Breast epithelium (tissue), 4 donors: ENCODE measurements around the gene PRLH. TPM values are rescaled to one million over a fixed set of nuclear protein-coding genes. Genes with fewer than 3 reads are reported as not detected.

Experiments used
- DNase-seq, 2 donors: peaks; one replicate each; pipeline ENCODE4 v3.0.0-alpha.2; 2019; ENCODE audit warnings: low spot score in 2 of 2
- H3K27ac ChIP-seq, 2 donors: fragments of 200-600 bp; sonication (generic) in 1 of 2; one replicate each; pipeline ENCODE4 v1.5.1; 2016 to 2019; ENCODE audit warnings: mild to moderate bottlenecking in 1 of 2
- H3K27me3 ChIP-seq, 2 donors: fragments of 200-600 bp; sonication (generic) in 1 of 2; one replicate each; pipeline versions ENCODE4 v1.5.1 to v1.6.0; 2017 to 2019; ENCODE audit warnings: control low read depth in 1 of 2, mild to moderate bottlenecking in 1 of 2
- H3K36me3 ChIP-seq: fragments of 200-600 bp; one replicate; pipeline ENCODE4 v1.5.1; 2019
- H3K4me1 ChIP-seq, 2 donors: fragments of 200-600 bp; sonication (generic); one replicate each; pipeline ENCODE4 v1.5.1; 2016 to 2019; ENCODE audit warnings: control low read depth in 1 of 2
- H3K4me3 ChIP-seq, 3 donors: fragments of 200-600 bp; sonication (generic); 1 replicate in 2 of 3; 2 replicates in 1 of 3; pipeline ENCODE4 v1.5.1; 2016 to 2019; ENCODE audit warnings: mild to moderate bottlenecking in 3 of 3, moderate library complexity in 2 of 3
- H3K9me3 ChIP-seq, 2 donors: fragments of 200-600 bp; sonication (generic) in 1 of 2; one replicate each; pipeline ENCODE4 v1.5.1; 2016 to 2019; ENCODE audit warnings: control low read depth in 1 of 2
- CTCF ChIP-seq, 3 donors: fragments of 450-650 bp; IDR thresholded peaks; one replicate each; pipeline ENCODE4 v1.5.1; 2016 to 2017; ENCODE audit warnings: antibody characterized with exemption in 3 of 3, mild to moderate bottlenecking in 3 of 3, moderate library complexity in 3 of 3
- POLR2A ChIP-seq: fragments of 450-650 bp; IDR thresholded peaks from one replicate; pipeline ENCODE4 v1.6.1; 2016; ENCODE audit warnings: antibody characterized with exemption, mild to moderate bottlenecking, moderate library complexity
- POLR2AphosphoS5 ChIP-seq, 3 donors: sonication (generic); formaldehyde crosslinking; IDR thresholded peaks; one replicate each; pipeline ENCODE4 v1.6.1; 2017; ENCODE audit warnings: antibody characterized with exemption in 3 of 3
- intact Hi-C: fragments of 100-400 bp; cut with DNase I; formaldehyde crosslinking; loops from one replicate; pipeline ENCODE4 v1.15.1; 2023; ENCODE audit warnings: low total_unique reads
- total RNA-seq, 3 donors: library from RNA; depleted of rRNA; stranded (reverse); fragments of >200 nt; gene quantifications; one replicate each; pipeline ENCODE4 v1.1.0, GENCODE V29; 2016

The PRLH gene
- total RNA-seq, 3 donors from 2014 or later, result not detected

- Histone ChIP-seq H3K36me3 (no peaks in the 10 kb centered on the region), H3K4me3 (peak overlapping the region; percentile 15 to 55 (median 27)), H3K27ac (peak overlapping the region; percentile 29 to 90), H3K27me3 (no peaks in the 10 kb centered on the region), H3K9me3 (no peaks in the 10 kb centered on the region), H3K4me1 (no peaks in the 10 kb centered on the region)
- TF ChIP-seq POLR2A, result no peak
- no peak for TF ChIP-seq CTCF (IDR thresholded peaks at IDR 0.05)
- TF ChIP-seq POLR2AphosphoS5 (IDR thresholded peaks at IDR 0.05), result no peak
- DNase-seq, result no peak
- intact Hi-C loops, result no loop called here
Measured at GRCh38 chr2:237600205-237600846, 34.0 kb downstream of the PRLH start.

GRCh38 chr2:237601453-237602116, 35.2 kb downstream of the PRLH start:
- intact Hi-C loops, result no loop called here
- H3K4me3 ChIP-seq, result no peak overlapping the region
- no peaks in the 10 kb centered on the region for H3K27me3 ChIP-seq
- H3K9me3 ChIP-seq, result no peaks in the 10 kb centered on the region
- no peaks in the 10 kb centered on the region for H3K4me1 ChIP-seq
- H3K36me3 ChIP-seq, result no peaks in the 10 kb centered on the region
- TF ChIP-seq POLR2A (no peak), CTCF (IDR thresholded peaks at IDR 0.05) (no peak), POLR2AphosphoS5 (IDR thresholded peaks at IDR 0.05) (no peak)
- no peak for DNase-seq
- peak overlapping the region in 1 of 2 donors; percentile 90 for H3K27ac ChIP-seq

GRCh38 chr2:237602409-237602808, 36.0 kb downstream of the PRLH start:
- no peak overlapping the region for H3K27ac ChIP-seq
- no peaks in the 10 kb centered on the region for H3K4me1 ChIP-seq
- intact Hi-C loops, result no loop called here
- no peaks in the 10 kb centered on the region for H3K36me3 ChIP-seq
- H3K9me3 ChIP-seq, result no peaks in the 10 kb centered on the region
- H3K4me3 ChIP-seq, result no peak overlapping the region
- no peaks in the 10 kb centered on the region for H3K27me3 ChIP-seq
- TF ChIP-seq CTCF (IDR thresholded peaks at IDR 0.05), result no peak
- no peak for TF ChIP-seq POLR2AphosphoS5 (IDR thresholded peaks at IDR 0.05)
- TF ChIP-seq POLR2A, result no peak
- DNase-seq, result no peak

- no peak for DNase-seq
- intact Hi-C loops, result no loop called here
- peak overlapping the region; percentile 42 to 69 for H3K27ac ChIP-seq
- no peaks in the 10 kb centered on the region for H3K9me3 ChIP-seq
- no peaks in the 10 kb centered on the region for H3K27me3 ChIP-seq
- H3K36me3 ChIP-seq, result no peaks in the 10 kb centered on the region
- peak overlapping the region in 2 of 3 donors; percentile 22 to 46 for H3K4me3 ChIP-seq
- no peaks in the 10 kb centered on the region for H3K4me1 ChIP-seq
- no peak for TF ChIP-seq CTCF (IDR thresholded peaks at IDR 0.05)
- TF ChIP-seq POLR2A, result no peak
- TF ChIP-seq POLR2AphosphoS5 (IDR thresholded peaks at IDR 0.05), result no peak
Measured at GRCh38 chr2:237603049-237603717, 36.8 kb downstream of the PRLH start.
